Tibial artery (tissue), 4 donors: ENCODE measurements around the gene SFT2D2.

Source experiments
- DNase-seq, 2 donors: peaks; one replicate each; pipeline ENCODE4 v3.0.0-alpha.2; 2019
- H3K27ac ChIP-seq, 2 donors: fragments of 200-600 bp; sonication (generic) in 1 of 2; 1 replicate in 1 of 2; 2 replicates in 1 of 2; pipeline ENCODE4 v1.5.1; 2018 to 2019; ENCODE audit warnings: mild to moderate bottlenecking in 1 of 2
- H3K27me3 ChIP-seq, 2 donors: fragments of 200-600 bp; sonication (generic) in 1 of 2; one replicate each; pipeline versions ENCODE4 v1.5.1 to v1.6.0; 2016 to 2019
- H3K36me3 ChIP-seq, 3 donors: fragments of 200-600 bp; sonication (generic) in 2 of 3; one replicate each; pipeline ENCODE4 v1.5.1; 2016 to 2019; ENCODE audit warnings: mild to moderate bottlenecking in 2 of 3
- H3K4me1 ChIP-seq, 4 donors: fragments of 200-600 bp; sonication (generic) in 2 of 4; 1 replicate in 3 of 4; 2 replicates in 1 of 4; pipeline ENCODE4 v1.5.1; 2016 to 2019
- H3K4me3 ChIP-seq, 2 donors: fragments of 200-600 bp; sonication (generic) in 1 of 2; 1 replicate in 1 of 2; 2 replicates in 1 of 2; pipeline ENCODE4 v1.5.1; 2018 to 2019; ENCODE audit warnings: mild to moderate bottlenecking in 2 of 2
- H3K9me3 ChIP-seq, 3 donors: fragments of 200-600 bp; sonication (generic) in 1 of 3; one replicate each; pipeline ENCODE4 v1.5.1; 2016 to 2019
- intact Hi-C: fragments of 100-400 bp; cut with DNase I; formaldehyde crosslinking; loops from one replicate; pipeline ENCODE4 v1.15.0; 2023; ENCODE audit warnings: low total_unique reads
- TF ChIP-seq, protein P1 (sequence below), 2 experiments: fragments of 200-600 bp in 1 of 2; fragments of 450-650 bp in 1 of 2; IDR thresholded peaks; one replicate each; pipeline ENCODE4 v1.5.1; 2017 to 2019; ENCODE audit warnings: antibody characterized with exemption in 2 of 2, mild to moderate bottlenecking in 1 of 2, moderate library complexity in 1 of 2

The SFT2D2 gene

GRCh38 chr1:168235548-168235885, 9.7 kb downstream of the SFT2D2 start:
- H3K9me3 ChIP-seq, result no peaks in the 10 kb centered on the region
- intact Hi-C loops, result no loop called here
- H3K27ac ChIP-seq, result no peak overlapping the region
- H3K4me3 ChIP-seq, result no peak overlapping the region
- peaks cover 72 to 88% (median 78%) of the 10 kb centered on the region in 3 donors for H3K36me3 ChIP-seq
- H3K4me1 ChIP-seq, result peaks cover 0 to 28% (median 3%) of the 10 kb centered on the region in 4 donors
- DNase-seq, result no peak
- TF ChIP-seq, protein P1, sequence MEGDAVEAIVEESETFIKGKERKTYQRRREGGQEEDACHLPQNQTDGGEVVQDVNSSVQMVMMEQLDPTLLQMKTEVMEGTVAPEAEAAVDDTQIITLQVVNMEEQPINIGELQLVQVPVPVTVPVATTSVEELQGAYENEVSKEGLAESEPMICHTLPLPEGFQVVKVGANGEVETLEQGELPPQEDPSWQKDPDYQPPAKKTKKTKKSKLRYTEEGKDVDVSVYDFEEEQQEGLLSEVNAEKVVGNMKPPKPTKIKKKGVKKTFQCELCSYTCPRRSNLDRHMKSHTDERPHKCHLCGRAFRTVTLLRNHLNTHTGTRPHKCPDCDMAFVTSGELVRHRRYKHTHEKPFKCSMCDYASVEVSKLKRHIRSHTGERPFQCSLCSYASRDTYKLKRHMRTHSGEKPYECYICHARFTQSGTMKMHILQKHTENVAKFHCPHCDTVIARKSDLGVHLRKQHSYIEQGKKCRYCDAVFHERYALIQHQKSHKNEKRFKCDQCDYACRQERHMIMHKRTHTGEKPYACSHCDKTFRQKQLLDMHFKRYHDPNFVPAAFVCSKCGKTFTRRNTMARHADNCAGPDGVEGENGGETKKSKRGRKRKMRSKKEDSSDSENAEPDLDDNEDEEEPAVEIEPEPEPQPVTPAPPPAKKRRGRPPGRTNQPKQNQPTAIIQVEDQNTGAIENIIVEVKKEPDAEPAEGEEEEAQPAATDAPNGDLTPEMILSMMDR (IDR thresholded peaks at IDR 0.05), result no peak
- no peaks in the 10 kb centered on the region for H3K27me3 ChIP-seq

GRCh38 chr1:168235937-168236336, 10.1 kb downstream of the SFT2D2 start:
- H3K4me1 ChIP-seq, result peaks cover 0 to 24% (median under 1%) of the 10 kb centered on the region in 4 donors
- intact Hi-C loops, result no loop called here
- TF ChIP-seq, protein P1 (IDR thresholded peaks at IDR 0.05), result no peak
- no peak for DNase-seq
- no peaks in the 10 kb centered on the region for H3K9me3 ChIP-seq
- H3K27ac ChIP-seq, result no peak overlapping the region
- no peak overlapping the region for H3K4me3 ChIP-seq
- H3K27me3 ChIP-seq, result no peaks in the 10 kb centered on the region
- H3K36me3 ChIP-seq, result peaks cover 73 to 91% (median 80%) of the 10 kb centered on the region in 3 donors

GRCh38 chr1:168236836-168237611, 11.2 kb downstream of the SFT2D2 start:
- H3K27ac ChIP-seq, result no peak overlapping the region
- TF ChIP-seq, protein P1 (IDR thresholded peaks at IDR 0.05), result no peak
- H3K27me3 ChIP-seq, result no peaks in the 10 kb centered on the region
- peaks cover 0 to 15% (median 0%) of the 10 kb centered on the region in 4 donors for H3K4me1 ChIP-seq
- H3K4me3 ChIP-seq, result no peak overlapping the region
- no peaks in the 10 kb centered on the region for H3K9me3 ChIP-seq
- peaks cover 75 to 91% (median 79%) of the 10 kb centered on the region in 3 donors for H3K36me3 ChIP-seq
- intact Hi-C loops, result no loop called here
- no peak for DNase-seq

GRCh38 chr1:168243198-168243597, 17.4 kb downstream of the SFT2D2 start:
- peaks cover 40 to 89% (median 51%) of the 10 kb centered on the region in 3 donors for H3K36me3 ChIP-seq
- DNase-seq, result no peak
- no peaks in the 10 kb centered on the region for H3K9me3 ChIP-seq
- peak overlapping the region in 1 of 2 donors; percentile 49 for H3K27ac ChIP-seq
- intact Hi-C loops, result no loop called here
- no peak overlapping the region for H3K4me3 ChIP-seq
- TF ChIP-seq, protein P1 (IDR thresholded peaks at IDR 0.05), result no peak
- H3K4me1 ChIP-seq, result peaks cover 0 to 25% (median 17%) of the 10 kb centered on the region in 4 donors
- H3K27me3 ChIP-seq, result no peaks in the 10 kb centered on the region

- H3K27ac ChIP-seq, result peak overlapping the region in 1 of 2 donors; percentile 49
- DNase-seq, result no peak
- intact Hi-C loops, result no loop called here
Measured at GRCh38 chr1:168243636-168244212, 17.9 kb downstream of the SFT2D2 start.

More at GRCh38 chr1:168243636-168244212, 17.9 kb downstream of the SFT2D2 start:
- TF ChIP-seq, protein P1 (IDR thresholded peaks at IDR 0.05), result no peak
- peaks cover 0 to 28% (median 17%) of the 10 kb centered on the region in 4 donors for H3K4me1 ChIP-seq
- H3K4me3 ChIP-seq, result no peak overlapping the region
- H3K36me3 ChIP-seq, result peaks cover 37 to 84% (median 45%) of the 10 kb centered on the region in 3 donors
- no peaks in the 10 kb centered on the region for H3K9me3 ChIP-seq
- H3K27me3 ChIP-seq, result no peaks in the 10 kb centered on the region
